ENCODE results near the gene ADAP1.

- TF ChIP-seq EZH2 (IDR thresholded peaks at IDR 0.05; ENCODE audit: low read length, unreplicated experiment) (no peak), CTCF (conservative IDR thresholded peaks at IDR 0.05; ENCODE audit: low read depth, low read length) (no peak), EZH2phosphoT487 (IDR thresholded peaks at IDR 0.05; ENCODE audit: borderline replicate concordance, low read length) (no peak)
Measured at GRCh38 chr7:978049-978346, 23.5 kb upstream of the ADAP1 start.

All from PC-3 (cell line).